Fibroblast of mammary gland (primary cell): ENCODE results near the gene FMN1.

ENCODE experiments used
- DNase-seq: peaks from one replicate; pipeline ENCODE4 v3.0.0-alpha.2; 2010; ENCODE audit warnings: low read depth
- H3K4me3 ChIP-seq: 2 replicates; pipeline ENCODE4 v1.5.1; 2011; ENCODE audit warnings: low read depth, mild to moderate bottlenecking, low read length, moderate library complexity; ENCODE audit not compliant: control insufficient read depth
- TF ChIP-seq, protein P1 (sequence below): conservative IDR thresholded peaks from 2 replicates; pipeline ENCODE4 v1.5.1; 2011; ENCODE audit warnings: low read depth, low read length, inconsistent platforms; ENCODE audit not compliant: control insufficient read depth, insufficient read depth

Gene FMN1

DNA sequence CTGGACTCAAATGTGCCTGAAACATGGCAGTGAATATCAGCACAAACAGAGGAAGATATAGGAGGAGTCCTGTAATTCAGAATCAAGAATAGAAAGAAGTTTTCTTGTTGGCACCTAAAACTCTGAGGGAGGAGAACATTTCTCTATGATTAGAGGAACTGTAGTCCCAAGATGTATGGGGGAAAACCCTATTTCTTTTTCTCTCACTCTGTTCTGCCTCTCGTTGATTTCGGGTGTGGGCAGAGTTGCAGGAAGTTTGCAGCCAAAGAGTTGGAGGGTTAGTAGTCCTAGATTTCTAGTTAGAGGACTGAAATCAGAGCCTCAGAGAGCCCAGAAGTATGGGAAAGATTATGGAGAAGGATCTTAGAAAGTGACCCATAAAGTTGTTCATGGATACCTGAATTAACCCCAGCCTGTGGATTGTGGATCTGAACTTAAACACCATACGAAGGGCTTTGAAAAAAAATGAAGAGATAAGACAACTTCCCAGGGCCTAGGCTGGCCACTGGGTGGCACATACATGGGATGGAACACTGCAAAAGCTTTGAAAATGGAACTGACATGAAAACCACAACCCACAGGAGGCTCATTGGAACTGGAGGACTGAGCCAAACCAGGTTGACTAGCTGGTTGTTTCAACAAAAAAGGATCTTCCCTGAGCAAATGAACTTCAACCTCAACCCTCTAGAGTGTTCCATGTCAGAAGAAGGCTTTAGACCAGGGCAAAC is 34.6 kb downstream of the FMN1 start:
- no peak for DNase-seq
- TF ChIP-seq, protein P1, sequence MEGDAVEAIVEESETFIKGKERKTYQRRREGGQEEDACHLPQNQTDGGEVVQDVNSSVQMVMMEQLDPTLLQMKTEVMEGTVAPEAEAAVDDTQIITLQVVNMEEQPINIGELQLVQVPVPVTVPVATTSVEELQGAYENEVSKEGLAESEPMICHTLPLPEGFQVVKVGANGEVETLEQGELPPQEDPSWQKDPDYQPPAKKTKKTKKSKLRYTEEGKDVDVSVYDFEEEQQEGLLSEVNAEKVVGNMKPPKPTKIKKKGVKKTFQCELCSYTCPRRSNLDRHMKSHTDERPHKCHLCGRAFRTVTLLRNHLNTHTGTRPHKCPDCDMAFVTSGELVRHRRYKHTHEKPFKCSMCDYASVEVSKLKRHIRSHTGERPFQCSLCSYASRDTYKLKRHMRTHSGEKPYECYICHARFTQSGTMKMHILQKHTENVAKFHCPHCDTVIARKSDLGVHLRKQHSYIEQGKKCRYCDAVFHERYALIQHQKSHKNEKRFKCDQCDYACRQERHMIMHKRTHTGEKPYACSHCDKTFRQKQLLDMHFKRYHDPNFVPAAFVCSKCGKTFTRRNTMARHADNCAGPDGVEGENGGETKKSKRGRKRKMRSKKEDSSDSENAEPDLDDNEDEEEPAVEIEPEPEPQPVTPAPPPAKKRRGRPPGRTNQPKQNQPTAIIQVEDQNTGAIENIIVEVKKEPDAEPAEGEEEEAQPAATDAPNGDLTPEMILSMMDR = peak; percentile 10

DNA sequence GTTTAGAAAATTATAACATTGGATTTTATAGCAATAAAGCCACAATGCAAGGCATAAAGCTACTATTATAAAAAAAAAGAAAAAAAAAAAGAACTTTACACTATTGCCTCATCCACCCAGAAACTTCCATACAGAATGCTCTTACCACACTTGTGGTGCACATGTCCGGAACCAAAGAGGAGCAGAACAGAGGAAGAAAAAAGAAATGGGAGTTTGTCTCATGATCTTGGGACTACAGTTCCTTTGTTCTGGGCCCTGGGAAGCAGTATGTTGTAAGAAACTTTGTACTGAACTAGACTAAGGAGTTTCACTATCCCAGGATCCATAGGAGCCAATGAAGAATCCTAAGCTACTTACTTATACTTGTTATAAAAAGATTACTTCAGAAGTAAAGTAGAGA is 36.1 kb downstream of the FMN1 start:
- DNase-seq = no peak
- no peak overlapping the region for H3K4me3 ChIP-seq
- TF ChIP-seq, protein P1 = no peak

More for the DNA sequence above, 34.6 kb downstream of the FMN1 start:
- no peak overlapping the region for H3K4me3 ChIP-seq

DNA sequence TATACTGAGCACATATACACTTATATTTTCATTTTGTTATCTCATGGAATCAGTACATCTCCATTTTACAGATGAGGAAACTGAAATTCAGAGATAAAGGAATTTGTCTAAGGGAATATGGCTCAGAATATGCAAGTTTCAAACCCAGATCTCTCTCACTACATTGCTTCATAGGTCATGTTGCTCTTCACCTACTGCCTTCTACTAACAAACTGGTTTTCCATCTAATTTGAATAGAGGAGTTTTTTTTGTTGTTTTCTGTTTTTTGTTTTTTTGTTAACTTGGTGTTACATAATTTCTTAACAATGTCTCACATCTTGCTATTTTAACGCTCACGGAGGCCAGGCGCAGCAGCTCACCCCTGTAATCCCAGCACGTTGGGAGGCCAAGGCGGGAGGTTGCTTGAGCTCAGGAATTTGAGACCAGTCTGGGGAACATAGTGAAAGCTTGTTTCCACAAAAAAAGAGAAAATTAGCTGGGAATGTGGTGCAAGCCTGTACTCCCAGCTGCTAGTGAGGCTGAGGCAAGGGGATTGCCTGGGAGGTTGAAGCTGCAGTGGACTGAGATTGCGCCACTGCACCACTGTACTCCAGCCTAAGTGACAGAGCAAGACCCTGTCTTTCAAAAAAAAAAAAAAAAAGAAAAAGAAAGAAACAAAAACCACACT is 37.0 kb downstream of the FMN1 start:
- TF ChIP-seq, protein P1 = no peak
- no peak overlapping the region for H3K4me3 ChIP-seq
- DNase-seq = no peak

DNA sequence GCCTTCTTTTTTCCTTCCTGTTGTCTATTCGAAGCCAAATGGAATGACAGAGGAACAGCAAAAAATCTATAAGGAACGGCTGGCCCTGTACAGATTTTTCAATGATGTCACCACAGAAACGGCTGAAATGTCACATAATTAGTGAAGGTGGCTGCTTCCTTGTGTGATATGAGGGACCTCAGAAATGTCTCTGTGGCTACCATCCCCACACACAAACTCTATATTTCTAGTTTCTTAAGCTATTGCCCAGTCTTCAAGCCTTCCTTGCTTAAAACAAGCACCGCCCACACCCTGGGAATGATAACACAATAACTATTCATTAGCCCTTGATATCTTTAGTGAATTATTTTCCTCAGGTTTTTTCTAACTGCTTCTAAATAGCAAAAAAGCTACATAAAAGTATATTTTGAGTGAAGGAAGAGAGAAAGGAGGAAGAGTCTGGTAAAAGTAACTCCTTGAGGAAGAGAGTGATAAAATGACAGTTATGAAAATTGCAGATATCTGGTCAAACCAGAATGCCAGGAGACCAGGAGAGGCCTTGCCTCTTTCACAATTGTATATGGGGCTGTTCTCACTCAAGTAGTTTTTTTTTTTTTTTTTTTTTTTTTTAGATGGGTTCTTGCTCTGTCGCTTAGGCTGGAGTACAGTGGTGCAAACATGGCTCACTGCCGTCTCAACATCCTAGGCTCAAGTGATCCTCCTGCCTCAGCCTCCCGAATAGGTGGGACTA is 38.7 kb downstream of the FMN1 start:
- TF ChIP-seq, protein P1 = no peak
- DNase-seq = no peak
- no peak overlapping the region for H3K4me3 ChIP-seq

DNA sequence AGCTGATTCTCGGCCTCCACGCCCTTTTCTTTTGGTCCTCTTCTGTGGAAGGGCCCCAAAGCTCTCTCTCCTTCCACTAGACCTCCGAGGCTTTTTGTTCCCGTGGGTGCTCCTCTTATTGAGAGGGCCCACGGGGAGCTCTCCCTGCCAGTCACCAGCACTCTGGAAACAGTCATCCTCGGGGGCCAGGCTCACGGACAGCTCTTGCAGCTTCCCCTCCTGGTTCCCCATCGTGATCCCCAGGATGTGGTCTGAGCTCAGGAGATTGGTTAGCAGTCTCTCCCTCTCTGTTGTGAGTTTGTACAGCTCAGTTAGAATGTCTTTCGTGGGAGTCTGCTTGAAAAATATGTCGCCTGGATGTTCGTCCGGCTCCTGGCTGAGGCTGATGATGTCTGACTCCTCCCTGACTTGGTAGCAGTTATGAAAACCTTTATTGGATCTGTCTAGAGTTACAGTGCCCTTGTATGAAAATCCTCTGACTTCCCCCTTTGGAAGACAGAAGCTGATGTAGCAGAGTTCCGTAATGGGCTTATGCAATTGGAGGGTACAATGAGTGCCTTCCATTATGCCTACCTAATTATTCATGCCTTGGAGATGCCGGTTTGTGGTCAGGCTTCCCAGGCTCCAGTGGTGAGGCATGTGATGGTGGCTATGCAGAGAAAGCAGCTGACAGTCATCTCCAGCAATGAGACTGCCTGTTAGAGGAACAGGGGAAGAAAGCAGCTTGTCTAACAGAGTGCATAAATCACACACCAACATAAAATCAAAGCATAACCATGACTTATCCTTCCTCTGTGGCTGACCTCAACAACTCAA is 40.0 kb downstream of the FMN1 start:
- no peak overlapping the region for H3K4me3 ChIP-seq
- peak; percentile 84 for DNase-seq
- TF ChIP-seq, protein P1 = no peak

DNA sequence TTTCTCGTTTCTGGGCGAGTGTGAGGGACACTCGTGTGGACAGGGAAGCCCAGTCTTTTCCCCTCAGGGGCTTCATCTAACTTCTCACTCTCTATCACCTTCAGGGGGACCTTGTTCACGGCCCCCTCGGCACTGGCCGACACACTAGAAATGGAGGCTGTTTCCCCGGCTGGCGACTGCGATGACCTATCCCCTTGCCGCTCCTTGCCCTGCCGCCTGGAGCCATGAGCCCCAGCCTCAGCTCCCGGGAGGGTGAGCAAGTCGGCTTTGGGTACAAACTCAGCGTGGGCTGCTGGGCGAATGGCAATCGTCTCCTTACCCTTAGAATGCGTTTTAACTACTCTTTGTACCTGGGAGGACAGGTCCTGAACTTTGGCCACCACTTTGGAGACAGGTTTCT is 41.0 kb downstream of the FMN1 start:
- H3K4me3 ChIP-seq = no peak overlapping the region
- no peak for DNase-seq
- TF ChIP-seq, protein P1 = no peak
